Endothelial cell (in vitro differentiated cells): ENCODE measurements around the gene OPN3. TPM values are rescaled to one million over a fixed set of nuclear protein-coding genes. Genes with fewer than 3 reads are reported as not detected.

Experiments used
- DNase-seq: peaks from one replicate; pipeline ENCODE4 v3.0.0; 2021; ENCODE audit warnings: low spot score
- H3K27ac Mint-ChIP-seq: one replicate; pipeline ENCODE4 v1.8.0; 2021; ENCODE audit warnings: mixed read lengths, inconsistent platforms; ENCODE audit not compliant: unreplicated experiment
- H3K27me3 Mint-ChIP-seq: one replicate; pipeline ENCODE4 v1.8.0; 2021; ENCODE audit warnings: mild to moderate bottlenecking, moderate library complexity, mixed read lengths, inconsistent platforms; ENCODE audit not compliant: unreplicated experiment
- H3K36me3 Mint-ChIP-seq: one replicate; pipeline ENCODE4 v1.8.0; 2021; ENCODE audit warnings: mild to moderate bottlenecking, low read depth, mixed read lengths, inconsistent platforms; ENCODE audit not compliant: unreplicated experiment
- H3K4me1 Mint-ChIP-seq: one replicate; pipeline ENCODE4 v1.8.0; 2021; ENCODE audit warnings: mild to moderate bottlenecking, mixed read lengths, inconsistent platforms; ENCODE audit not compliant: unreplicated experiment
- H3K4me3 Mint-ChIP-seq: one replicate; pipeline ENCODE4 v1.8.0; 2021; ENCODE audit warnings: mild to moderate bottlenecking, mixed read lengths, inconsistent platforms; ENCODE audit not compliant: unreplicated experiment
- H3K9me3 Mint-ChIP-seq: one replicate; pipeline ENCODE4 v1.8.0; 2021; ENCODE audit warnings: mixed read lengths, inconsistent platforms; ENCODE audit not compliant: unreplicated experiment
- CTCF ChIP-seq: fragments of 200-600 bp; sonication (generic); IDR thresholded peaks from one replicate; pipeline ENCODE4 v1.5.0; 2021; ENCODE audit warnings: antibody characterized with exemption; ENCODE audit not compliant: unreplicated experiment
- total RNA-seq: library from RNA; stranded (reverse); fragmentation: NEBNext Ultra II Directional; extraction: Animal tissue kit (Norgen Biotek cat#: 25700); gene quantifications from one replicate; pipeline ENCODE4 v1.2.1, GENCODE V29; 2021; ENCODE audit not compliant: unreplicated experiment

OPN3 gene
- total RNA-seq, 1 donor from 2014 or later = 19.7 TPM

GRCh38 chr1:241638099-241638682 lies 2.0 kb downstream of the OPN3 start:
- peaks cover 26% of the 10 kb centered on the region for H3K4me1 Mint-ChIP-seq
- H3K27ac Mint-ChIP-seq = no peak overlapping the region
- peaks cover 7% of the 10 kb centered on the region for H3K36me3 Mint-ChIP-seq
- peaks cover 2% of the 10 kb centered on the region for H3K27me3 Mint-ChIP-seq
- DNase-seq = no peak
- H3K9me3 Mint-ChIP-seq = no peaks in the 10 kb centered on the region
- no peak for TF ChIP-seq CTCF
- peak overlapping the region; percentile 83 for H3K4me3 Mint-ChIP-seq

GRCh38 chr1:241637604-241638003 lies 2.6 kb downstream of the OPN3 start:
- Mint-ChIP-seq H3K36me3 (peaks cover 7% of the 10 kb centered on the region), H3K27me3 (peaks cover 2% of the 10 kb centered on the region)

GRCh38 chr1:241637046-241637590 lies 3.1 kb downstream of the OPN3 start:
- Mint-ChIP-seq H3K27me3 (peaks cover 2% of the 10 kb centered on the region), H3K4me1 (peaks cover 26% of the 10 kb centered on the region), H3K9me3 (no peaks in the 10 kb centered on the region), H3K27ac (no peak overlapping the region), H3K36me3 (peaks cover 7% of the 10 kb centered on the region), H3K4me3 (no peak overlapping the region)
- no peak for TF ChIP-seq CTCF
- DNase-seq = no peak

More at GRCh38 chr1:241637604-241638003, 2.6 kb downstream of the OPN3 start:
- Mint-ChIP-seq H3K27ac (no peak overlapping the region), H3K4me1 (peaks cover 26% of the 10 kb centered on the region), H3K9me3 (no peaks in the 10 kb centered on the region), H3K4me3 (no peak overlapping the region)
- no peak for DNase-seq
- no peak for TF ChIP-seq CTCF

GRCh38 chr1:241636291-241636690 lies 3.9 kb downstream of the OPN3 start:
- H3K9me3 Mint-ChIP-seq = no peaks in the 10 kb centered on the region
- peaks cover 7% of the 10 kb centered on the region for H3K36me3 Mint-ChIP-seq
- DNase-seq = no peak
- H3K4me3 Mint-ChIP-seq = no peak overlapping the region
- H3K27me3 Mint-ChIP-seq = no peaks in the 10 kb centered on the region
- H3K27ac Mint-ChIP-seq = no peak overlapping the region
- no peak for TF ChIP-seq CTCF
- H3K4me1 Mint-ChIP-seq = peaks cover 26% of the 10 kb centered on the region

- Mint-ChIP-seq H3K9me3 (no peaks in the 10 kb centered on the region), H3K4me1 (peaks cover 26% of the 10 kb centered on the region), H3K36me3 (peaks cover 7% of the 10 kb centered on the region), H3K27me3 (no peaks in the 10 kb centered on the region), H3K4me3 (no peak overlapping the region), H3K27ac (no peak overlapping the region)
- DNase-seq = no peak
- TF ChIP-seq CTCF = no peak
Measured at GRCh38 chr1:241635556-241636152, 4.5 kb downstream of the OPN3 start.
